Gastrocnemius medialis (tissue), 4 donors: ENCODE results near the gene UROC1. TPM values are rescaled to one million over a fixed set of nuclear protein-coding genes. Genes with fewer than 3 reads are reported as not detected.

Experiments
- ATAC-seq, 2 donors: fragments of 150-250 bp; one replicate each; pipeline ENCODE4 v1.9.1; 2016
- DNase-seq, 2 donors: peaks; one replicate each; pipeline ENCODE4 v3.0.0-alpha.2; 2019
- H3K27ac ChIP-seq, 4 donors: fragments of 200-600 bp; sonication (generic); 1 replicate in 1 of 4; 2 replicates in 3 of 4; pipeline ENCODE4 v1.5.1; 2016 to 2018; ENCODE audit warnings: mild to moderate bottlenecking in 2 of 4, moderate library complexity in 1 of 4
- H3K27me3 ChIP-seq, 3 donors: fragments of 200-600 bp; sonication (generic) in 2 of 3; 1 replicate in 1 of 3; 2 replicates in 2 of 3; pipeline versions ENCODE4 v1.5.1 to v1.6.0; 2016 to 2019; ENCODE audit warnings: mild to moderate bottlenecking in 1 of 3, moderate library complexity in 1 of 3
- H3K36me3 ChIP-seq, 2 donors: fragments of 200-600 bp; sonication (generic) in 1 of 2; one replicate each; pipeline ENCODE4 v1.5.1; 2017 to 2018
- H3K4me1 ChIP-seq, 2 donors: fragments of 200-600 bp; sonication (generic) in 1 of 2; one replicate each; pipeline ENCODE4 v1.5.1; 2016 to 2017; ENCODE audit warnings: mild to moderate bottlenecking in 2 of 2
- H3K4me3 ChIP-seq, 4 donors: fragments of 200-600 bp; sonication (generic) in 3 of 4; 1 replicate in 1 of 4; 2 replicates in 3 of 4; pipeline ENCODE4 v1.5.1; 2016 to 2019; ENCODE audit warnings: mild to moderate bottlenecking in 2 of 4
- H3K9me3 ChIP-seq, 3 donors: fragments of 200-600 bp; sonication (generic) in 2 of 3; 1 replicate in 1 of 3; 2 replicates in 2 of 3; pipeline ENCODE4 v1.5.1; 2016 to 2019
- POLR2A ChIP-seq, 2 donors: fragments of 450-650 bp; IDR thresholded peaks; one replicate each; pipeline ENCODE4 v1.6.1; 2017; ENCODE audit warnings: antibody characterized with exemption in 2 of 2, mild to moderate bottlenecking in 2 of 2, moderate library complexity in 2 of 2
- in situ Hi-C, 4 donors: fragments of 200-750 bp; cut with MboI; loops; one replicate each; pipeline versions ENCODE4 v1.15.0 to v1.8.0; 2017; ENCODE audit warnings: low sequenced_read_pairs in 4 of 4
- intact Hi-C: fragments of 100-400 bp; cut with DNase I; formaldehyde crosslinking; loops from one replicate; pipeline ENCODE4 v1.15.1; 2023; ENCODE audit warnings: low total_unique reads
- total RNA-seq, 4 donors: library from RNA; depleted of rRNA; stranded (reverse); fragments of >200 nt; gene quantifications; one replicate each; pipeline versions ENCODE4 v1.1.0 to v1.2.3, GENCODE V29; 2016
- TF ChIP-seq, protein P1 (sequence below), 5 experiments: fragments of 450-650 bp in 3 of 5; fragments of 200-600 bp in 2 of 5; sonication (generic) in 2 of 5; IDR thresholded peaks in 4 of 5; conservative IDR thresholded peaks in 1 of 5; 1 replicate in 4 of 5; 2 replicates in 1 of 5; pipeline ENCODE4 v1.5.1; 2016 to 2019; ENCODE audit warnings: antibody characterized with exemption in 5 of 5, mild to moderate bottlenecking in 3 of 5, moderate library complexity in 3 of 5

UROC1 gene
- total RNA-seq, 4 donors from 2014 or later: 0.07 to 0.36 TPM; not detected in 2

DNA sequence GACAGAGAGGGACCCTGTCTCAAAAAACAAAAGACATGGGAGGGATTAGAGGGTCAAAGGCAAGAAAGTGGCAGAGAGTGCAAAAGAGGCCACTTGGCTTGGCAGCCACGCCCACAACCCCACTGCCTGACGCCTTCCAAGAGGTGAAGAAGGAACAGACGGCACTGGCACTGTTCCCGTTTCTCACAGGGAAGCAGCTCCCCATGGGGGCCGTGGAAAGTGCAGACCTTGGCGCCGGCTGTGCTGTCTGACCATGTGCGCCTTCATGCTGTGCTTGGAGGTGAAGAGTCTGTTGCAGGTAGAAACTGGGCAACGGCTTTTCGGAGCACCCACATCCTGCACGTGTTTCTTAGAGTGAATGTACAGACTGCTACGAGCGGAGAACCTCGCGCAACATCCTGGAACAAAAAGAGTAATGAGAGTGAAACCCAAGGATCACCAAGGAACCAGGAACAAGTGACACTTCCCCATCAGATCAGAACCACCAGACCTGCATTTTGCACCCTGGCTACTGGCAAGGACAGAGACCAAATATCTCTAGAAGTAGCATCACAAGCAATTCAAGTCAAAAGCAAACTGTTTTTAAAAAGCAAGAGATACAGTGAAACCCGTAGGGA is 51.5 kb downstream of the UROC1 start:
- in situ Hi-C loops (no loop called here), intact Hi-C loops (loop anchor here (10.0 kb wide), 1 partner anchor 841 kb away; no protein-coding TSS in a partner anchor)
- ATAC-seq: no peak
- Histone ChIP-seq H3K4me3 (no peak overlapping the region), H3K27me3 (no peaks in the 10 kb centered on the region), H3K9me3 (no peaks in the 10 kb centered on the region), H3K27ac (peak overlapping the region; percentile 94 to 97 (median 96)), H3K4me1 (peaks cover 89 to 95% of the 10 kb centered on the region in 2 donors), H3K36me3 (peaks cover 0 to 62% of the 10 kb centered on the region in 2 donors)
- DNase-seq: no peak
- TF ChIP-seq POLR2A (IDR thresholded peaks at IDR 0.05): no peak
- TF ChIP-seq, protein P1, sequence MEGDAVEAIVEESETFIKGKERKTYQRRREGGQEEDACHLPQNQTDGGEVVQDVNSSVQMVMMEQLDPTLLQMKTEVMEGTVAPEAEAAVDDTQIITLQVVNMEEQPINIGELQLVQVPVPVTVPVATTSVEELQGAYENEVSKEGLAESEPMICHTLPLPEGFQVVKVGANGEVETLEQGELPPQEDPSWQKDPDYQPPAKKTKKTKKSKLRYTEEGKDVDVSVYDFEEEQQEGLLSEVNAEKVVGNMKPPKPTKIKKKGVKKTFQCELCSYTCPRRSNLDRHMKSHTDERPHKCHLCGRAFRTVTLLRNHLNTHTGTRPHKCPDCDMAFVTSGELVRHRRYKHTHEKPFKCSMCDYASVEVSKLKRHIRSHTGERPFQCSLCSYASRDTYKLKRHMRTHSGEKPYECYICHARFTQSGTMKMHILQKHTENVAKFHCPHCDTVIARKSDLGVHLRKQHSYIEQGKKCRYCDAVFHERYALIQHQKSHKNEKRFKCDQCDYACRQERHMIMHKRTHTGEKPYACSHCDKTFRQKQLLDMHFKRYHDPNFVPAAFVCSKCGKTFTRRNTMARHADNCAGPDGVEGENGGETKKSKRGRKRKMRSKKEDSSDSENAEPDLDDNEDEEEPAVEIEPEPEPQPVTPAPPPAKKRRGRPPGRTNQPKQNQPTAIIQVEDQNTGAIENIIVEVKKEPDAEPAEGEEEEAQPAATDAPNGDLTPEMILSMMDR (IDR thresholded peaks at IDR 0.05 in 4 of 5, conservative IDR thresholded peaks at IDR 0.05 in 1 of 5): no peak

DNA sequence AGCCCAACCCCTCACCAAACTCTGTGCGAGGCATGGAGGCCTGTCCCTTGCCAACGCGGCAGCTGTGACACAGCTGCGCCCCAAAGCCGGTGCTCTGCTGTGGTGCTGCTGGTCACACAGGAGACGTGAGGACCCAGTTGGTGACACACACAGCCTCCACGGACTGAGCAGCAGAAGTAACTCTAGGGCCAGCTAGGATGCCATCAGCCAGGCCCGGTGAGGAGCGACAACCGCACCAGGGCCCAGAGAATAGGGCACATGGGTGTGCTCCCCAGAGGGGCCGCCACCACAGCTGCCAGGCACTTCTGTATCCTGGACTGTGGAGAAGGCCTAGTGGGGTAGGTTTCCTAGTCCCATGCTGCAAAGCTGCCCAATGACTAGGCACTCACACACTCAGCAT is 52.6 kb downstream of the UROC1 start:
- TF ChIP-seq, protein P1 (IDR thresholded peaks at IDR 0.05 in 4 of 5, conservative IDR thresholded peaks at IDR 0.05 in 1 of 5): no peak
- no peak for TF ChIP-seq POLR2A (IDR thresholded peaks at IDR 0.05)
- DNase-seq (no peak), ATAC-seq (no peak)
- Histone ChIP-seq H3K9me3 (no peaks in the 10 kb centered on the region), H3K27ac (peak overlapping the region; percentile 94 to 97 (median 96)), H3K36me3 (peaks cover 0 to 64% of the 10 kb centered on the region in 2 donors), H3K4me1 (peaks cover 88 to 95% of the 10 kb centered on the region in 2 donors), H3K27me3 (no peaks in the 10 kb centered on the region), H3K4me3 (no peak overlapping the region)
- in situ Hi-C loops (no loop called here), intact Hi-C loops (loop anchor here (5.0 to 10.0 kb wide), 2 partner anchors 283 to 840 kb away; partner anchors contain the start of gene ALDH1L1)

DNA sequence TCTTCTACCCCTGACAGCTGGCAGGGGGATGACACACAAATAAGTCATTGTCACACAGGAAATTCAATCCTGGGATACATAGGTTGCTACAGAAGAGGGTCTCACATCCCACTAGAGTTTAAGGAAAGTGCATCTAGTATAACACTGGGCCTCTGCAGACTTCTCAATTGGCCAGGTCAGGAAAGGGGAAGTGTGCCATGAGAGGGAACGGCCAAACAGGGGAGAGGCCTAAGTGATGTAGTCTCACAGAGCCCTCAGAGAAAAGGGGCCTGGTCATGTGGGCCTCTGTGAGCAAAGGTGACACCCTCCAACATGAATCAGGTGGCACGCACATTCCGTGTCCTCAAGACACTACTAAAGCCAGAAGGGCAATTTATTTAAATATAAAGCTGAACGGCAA is 53.1 kb downstream of the UROC1 start:
- peaks cover 0 to 64% of the 10 kb centered on the region in 2 donors for H3K36me3 ChIP-seq
- TF ChIP-seq, protein P1 (IDR thresholded peaks at IDR 0.05 in 4 of 5, conservative IDR thresholded peaks at IDR 0.05 in 1 of 5): no peak
- TF ChIP-seq POLR2A (IDR thresholded peaks at IDR 0.05): no peak
- peaks cover 88 to 95% of the 10 kb centered on the region in 2 donors for H3K4me1 ChIP-seq
- intact Hi-C loops: loop anchor here (5.0 to 10.0 kb wide), 2 partner anchors 282 to 840 kb away; partner anchors contain the start of gene ALDH1L1
- ATAC-seq (no peak), DNase-seq (no peak)
- H3K27ac ChIP-seq: peak overlapping the region; percentile 94 to 97 (median 96)
- H3K9me3 ChIP-seq: no peaks in the 10 kb centered on the region
- no peaks in the 10 kb centered on the region for H3K27me3 ChIP-seq
- in situ Hi-C loops: no loop called here
- H3K4me3 ChIP-seq: no peak overlapping the region

DNA sequence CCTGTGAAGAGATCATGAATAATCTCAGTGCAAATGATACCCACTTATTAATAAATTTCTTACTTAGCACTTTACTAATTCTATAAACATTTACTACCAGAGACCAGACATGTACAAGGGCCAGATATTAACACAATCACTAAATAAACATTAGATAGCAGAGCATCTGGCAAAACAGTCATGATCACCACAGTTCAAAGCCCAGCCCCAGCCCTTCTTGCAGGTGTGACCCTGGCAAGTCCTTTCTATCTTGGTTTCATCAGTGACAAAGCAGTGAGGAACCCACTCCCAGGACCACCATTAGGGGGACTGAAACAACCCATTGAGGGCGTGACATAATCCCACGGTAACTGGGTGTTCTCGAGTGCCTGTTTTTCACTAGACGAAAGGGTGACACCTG is 53.5 kb downstream of the UROC1 start:
- H3K36me3 ChIP-seq: peaks cover 0 to 64% of the 10 kb centered on the region in 2 donors
- peak overlapping the region; percentile 94 to 97 (median 96) for H3K27ac ChIP-seq
- intact Hi-C loops: loop anchor here (5.0 to 10.0 kb wide), 2 partner anchors 282 to 839 kb away; partner anchors contain the start of gene ALDH1L1
- no peaks in the 10 kb centered on the region for H3K9me3 ChIP-seq
- ATAC-seq: no peak
- DNase-seq: no peak
- H3K27me3 ChIP-seq: no peaks in the 10 kb centered on the region
- no peak overlapping the region for H3K4me3 ChIP-seq
- in situ Hi-C loops: no loop called here
- TF ChIP-seq POLR2A (IDR thresholded peaks at IDR 0.05): no peak
- TF ChIP-seq, protein P1 (IDR thresholded peaks at IDR 0.05 in 4 of 5, conservative IDR thresholded peaks at IDR 0.05 in 1 of 5): no peak
- H3K4me1 ChIP-seq: peaks cover 86 to 95% of the 10 kb centered on the region in 2 donors
